PC-3 (cell line): Measurements from ENCODE around the gene IL7R. TPM values are rescaled to one million over a fixed set of nuclear protein-coding genes. Genes with fewer than 3 reads are reported as not detected.

Experiments
- ATAC-seq: fragments of 200-7000 bp; cut with Tn5 transposase; 2 replicates; pipeline ENCODE4 v1.9.1; 2020; ENCODE audit warnings: mild to moderate bottlenecking, moderate library complexity
- BruUV-seq: library from RNA; stranded (reverse); fragments of 400-500 nt; replicated peaks from 2 replicates; lab custom pipeline; 2021; lab: Mats Ljungman, UMichigan
- CTCF ChIA-PET: fragments of 300-600 bp; sonication (Branson Sonifier 250); formaldehyde crosslinking; loops from one replicate; lab custom pipeline; 2022; ENCODE audit warnings: antibody characterized with exemption; lab: Charles Lee
- POLR2A ChIA-PET: fragments of 300-600 bp; sonication (Branson Sonifier 250); formaldehyde crosslinking; loops from one replicate; lab custom pipeline; 2022; ENCODE audit warnings: antibody characterized with exemption; ENCODE audit not compliant: unreplicated experiment; lab: Charles Lee
- DNase-seq: peaks from one replicate; pipeline ENCODE4 v3.0.0-alpha.2; 2015
- H2AFZ ChIP-seq: fragments of 300-600 bp; sonication (generic); 2 replicates; pipeline ENCODE4 v1.6.0; 2016; ENCODE audit warnings: antibody characterized with exemption, low read length
- H3F3A ChIP-seq: fragments of 300-600 bp; sonication (generic); one replicate; pipeline ENCODE4 v1.6.0; 2017; ENCODE audit warnings: antibody characterized with exemption, low read length, control low read depth, mild to moderate bottlenecking; ENCODE audit not compliant: unreplicated experiment
- H3K27ac ChIP-seq: fragments of 300-600 bp; sonication (generic); 2 replicates; pipeline ENCODE4 v1.5.1; 2016; ENCODE audit warnings: mild to moderate bottlenecking, low read length
- H3K27me3 ChIP-seq: fragments of 300-600 bp; sonication (generic); 2 replicates; pipeline ENCODE4 v1.6.1; 2016; ENCODE audit warnings: low read length, mixed read lengths
- H3K36me3 ChIP-seq: fragments of 300-600 bp; sonication (generic); 2 replicates; pipeline ENCODE4 v1.6.1; 2016; ENCODE audit warnings: low read depth, mixed run types, low read length, mixed read lengths
- H3K4me1 ChIP-seq: fragments of 300-600 bp; sonication (generic); 2 replicates; pipeline ENCODE4 v1.5.1; 2016; ENCODE audit warnings: low read length; ENCODE audit not compliant: insufficient read depth
- H3K4me2 ChIP-seq: fragments of 300-600 bp; sonication (generic); 2 replicates; pipeline ENCODE4 v1.6.0; 2016; ENCODE audit warnings: low read length
- H3K4me3 ChIP-seq: fragments of 300-600 bp; sonication (generic); 2 replicates; pipeline ENCODE4 v1.5.1; 2016; ENCODE audit warnings: mild to moderate bottlenecking, low read length, mixed read lengths
- H3K79me2 ChIP-seq: fragments of 300-600 bp; sonication (generic); 2 replicates; pipeline ENCODE4 v1.6.1; 2017; ENCODE audit warnings: low read length, mixed read lengths
- H3K9ac ChIP-seq: fragments of 300-600 bp; sonication (generic); 2 replicates; pipeline ENCODE4 v1.6.0; 2016; ENCODE audit warnings: mild to moderate bottlenecking, low read length
- H3K9me2 ChIP-seq: fragments of 300-600 bp; sonication (generic); replicated peaks from 2 replicates; pipeline ENCODE4 v1.6.1; 2016; ENCODE audit warnings: mixed run types, low read length, mixed read lengths
- H3K9me3 ChIP-seq: fragments of 300-600 bp; sonication (generic); 2 replicates; pipeline ENCODE4 v1.6.1; 2016; ENCODE audit warnings: low read length, mixed read lengths
- H4K20me1 ChIP-seq: fragments of 300-600 bp; sonication (generic); 2 replicates; pipeline ENCODE4 v1.6.1; 2016; ENCODE audit warnings: low read length, mixed read lengths
- CTCF ChIP-seq: fragments of 300-600 bp; sonication (generic); conservative IDR thresholded peaks from 2 replicates; pipeline ENCODE4 v1.5.1; 2017; ENCODE audit warnings: antibody characterized with exemption, low read depth, mild to moderate bottlenecking, low read length
- EZH2 ChIP-seq: fragments of 300-600 bp; sonication (generic); IDR thresholded peaks from one replicate; pipeline ENCODE4 v1.6.1; 2017; ENCODE audit warnings: antibody characterized with exemption, mild to moderate bottlenecking, low read length; ENCODE audit not compliant: unreplicated experiment
- EZH2phosphoT487 ChIP-seq: fragments of 300-600 bp; sonication (generic); IDR thresholded peaks from 2 replicates; pipeline ENCODE4 v1.6.1; 2018; ENCODE audit warnings: mild to moderate bottlenecking, antibody characterized with exemption, low read length, borderline replicate concordance
- intact Hi-C: fragments of 100-400 bp; cut with micrococcal nuclease; formaldehyde crosslinking; loops from 2 replicates; pipeline ENCODE4 v1.9.0; 2023
- total RNA-seq: library from RNA; depleted of rRNA; stranded (reverse); fragments of >200 nt; gene quantifications from 2 replicates; pipeline ENCODE4 v1.2.3, GENCODE V29; 2014

The IL7R gene
- total RNA-seq, 1 experiment from 2014 or later: 7.4 TPM

GRCh38 chr5:35828082-35828598 is 28.6 kb upstream of the IL7R start:
- ChIA-PET CTCF (no interaction called here), POLR2A (no interaction called here)
- no peak for TF ChIP-seq EZH2
- no peak for TF ChIP-seq EZH2phosphoT487
- TF ChIP-seq CTCF: no peak
- H3K27ac ChIP-seq: no peak overlapping the region
- DNase-seq (no peak), ATAC-seq (no peak)
- H3K79me2 ChIP-seq: no peaks in the 10 kb centered on the region
- no peaks in the 10 kb centered on the region for H3K9me3 ChIP-seq
- no peaks in the 10 kb centered on the region for H3K4me1 ChIP-seq
- no peak overlapping the region for H3K4me2 ChIP-seq
- H3K4me3 ChIP-seq: no peak overlapping the region
- no TSS peak for BruUV-seq
- no peaks in the 10 kb centered on the region for H3F3A ChIP-seq
- no peak overlapping the region for H2AFZ ChIP-seq
- H4K20me1 ChIP-seq: no peaks in the 10 kb centered on the region
- intact Hi-C loops: no loop called here
- H3K9ac ChIP-seq: no peak overlapping the region
- no peaks in the 10 kb centered on the region for H3K36me3 ChIP-seq
- H3K27me3 ChIP-seq: no peaks in the 10 kb centered on the region
- H3K9me2 ChIP-seq: no peaks in the 10 kb centered on the region

- no peak overlapping the region for H2AFZ ChIP-seq
- no peaks in the 10 kb centered on the region for H3F3A ChIP-seq
- H3K4me1 ChIP-seq: no peaks in the 10 kb centered on the region
- H3K36me3 ChIP-seq: no peaks in the 10 kb centered on the region
- no TSS peak for BruUV-seq
- no peak overlapping the region for H3K9ac ChIP-seq
- ATAC-seq: no peak
- no peaks in the 10 kb centered on the region for H3K9me2 ChIP-seq
- no peaks in the 10 kb centered on the region for H3K79me2 ChIP-seq
- H3K27me3 ChIP-seq: no peaks in the 10 kb centered on the region
- no peak overlapping the region for H3K4me3 ChIP-seq
- CTCF ChIA-PET: no interaction called here
- intact Hi-C loops: no loop called here
- no peak for DNase-seq
- POLR2A ChIA-PET: interaction anchor here (0.6 to 0.7 kb wide), 2 partner anchors 413 to 550 kb away, joined by 3 to 4 read pairs; no protein-coding TSS in a partner anchor
- H3K4me2 ChIP-seq: no peak overlapping the region
- no peak for TF ChIP-seq CTCF
- no peak for TF ChIP-seq EZH2
- TF ChIP-seq EZH2phosphoT487: no peak
- no peak overlapping the region for H3K27ac ChIP-seq
- H4K20me1 ChIP-seq: no peaks in the 10 kb centered on the region
- no peaks in the 10 kb centered on the region for H3K9me3 ChIP-seq
These were observed 26.1 kb upstream of the IL7R start for GRCh38 chr5:35830587-35830986.

- TF ChIP-seq CTCF: no peak
- no peak for TF ChIP-seq EZH2
- no peak for TF ChIP-seq EZH2phosphoT487
- Histone ChIP-seq H2AFZ (no peak overlapping the region), H3K79me2 (no peaks in the 10 kb centered on the region), H3K9me2 (no peaks in the 10 kb centered on the region), H3K4me2 (no peak overlapping the region), H3K4me1 (no peaks in the 10 kb centered on the region), H3K9me3 (no peaks in the 10 kb centered on the region), H3K27me3 (no peaks in the 10 kb centered on the region), H3K27ac (no peak overlapping the region), H3K4me3 (no peak overlapping the region), H3F3A (no peaks in the 10 kb centered on the region), H3K9ac (no peak overlapping the region), H3K36me3 (no peaks in the 10 kb centered on the region), H4K20me1 (no peaks in the 10 kb centered on the region)
- CTCF ChIA-PET: no interaction called here
- BruUV-seq: no TSS peak
- intact Hi-C loops: no loop called here
- DNase-seq: no peak
- ATAC-seq: no peak
- POLR2A ChIA-PET: no interaction called here
These were observed 23.9 kb upstream of the IL7R start for GRCh38 chr5:35832762-35833161.
